Peyer's patch (tissue), 4 donors: ENCODE data around the gene LRRC26.

Experiments used
- CTCF ChIP-seq, 6 experiments: fragments of 450-650 bp in 4 of 6; fragments of 200-600 bp in 2 of 6; sonication (generic) in 1 of 6; IDR thresholded peaks; one replicate each; pipeline ENCODE4 v1.5.1; 2017 to 2019; ENCODE audit warnings: antibody characterized with exemption in 6 of 6, mild to moderate bottlenecking in 3 of 6, moderate library complexity in 1 of 6
- POLR2A ChIP-seq, 2 donors: fragments of 450-650 bp; IDR thresholded peaks; one replicate each; pipeline ENCODE4 v1.5.1; 2017; ENCODE audit warnings: antibody characterized with exemption in 2 of 2, mild to moderate bottlenecking in 2 of 2, moderate library complexity in 2 of 2

- TF ChIP-seq CTCF (IDR thresholded peaks at IDR 0.05) (no peak), POLR2A (IDR thresholded peaks at IDR 0.05) (no peak)
Measured at GRCh38 chr9:137194388-137194787, 24.5 kb upstream of the LRRC26 start.
